Cardiac muscle cell (in vitro differentiated cells and primary cell): ENCODE results near the gene TSPAN5. TPM values are rescaled to one million over a fixed set of nuclear protein-coding genes. Genes with fewer than 3 reads are reported as not detected.
A peak's percentile ranks its signal among the peaks of the same experiment; 100 is the strongest.

ENCODE experiments used
- DNase-seq, 2 donors: peaks; one replicate each; pipeline versions ENCODE4 v3.0.0 to v3.0.0-alpha.2; 2010 to 2017; ENCODE audit warnings: low read depth in 1 of 2, low spot score in 1 of 2
- H3K27ac ChIP-seq: fragments of 200-600 bp; sonication (generic); 2 replicates; pipeline ENCODE4 v1.5.1; 2016
- H3K27me3 ChIP-seq: fragments of 200-600 bp; sonication (generic); 2 replicates; pipeline ENCODE4 v1.6.0; 2016; ENCODE audit warnings: control low read depth
- H3K36me3 ChIP-seq: fragments of 200-600 bp; sonication (generic); 2 replicates; pipeline ENCODE4 v1.5.1; 2016; ENCODE audit warnings: control low read depth
- H3K4me1 ChIP-seq: fragments of 200-600 bp; sonication (generic); 2 replicates; pipeline ENCODE4 v1.8.1; 2017; ENCODE audit warnings: low read depth, mild to moderate bottlenecking, mixed run types
- H3K4me3 ChIP-seq: fragments of 200-600 bp; sonication (generic); 2 replicates; pipeline ENCODE4 v1.5.1; 2016; ENCODE audit warnings: mild to moderate bottlenecking
- H3K9me3 ChIP-seq: fragments of 200-600 bp; sonication (generic); 2 replicates; pipeline ENCODE4 v1.5.1; 2017; ENCODE audit warnings: low read depth, mild to moderate bottlenecking, control low read depth
- polyA plus RNA-seq: library from polyadenylated mRNA; unstranded; fragments of >200 nt; fragmentation: Nextera tagmentation; extraction: Ambion mirVana; gene quantifications from 2 replicates; pipeline ENCODE4 v1.2.1, GENCODE V29; 2016
- total RNA-seq: library from RNA; depleted of rRNA; stranded (reverse); fragments of >200 nt; gene quantifications from 2 replicates; pipeline ENCODE4 v1.2.3, GENCODE V29; 2016
- TF ChIP-seq, protein P1 (sequence below): IDR thresholded peaks from 2 replicates; pipeline ENCODE4 v1.5.1; 2012; ENCODE audit warnings: low read depth, mild to moderate bottlenecking, low read length

TSPAN5 gene
- total and polyA plus RNA-seq, 2 experiments from 2014 or later, result 26.9 to 39.8 TPM

DNA sequence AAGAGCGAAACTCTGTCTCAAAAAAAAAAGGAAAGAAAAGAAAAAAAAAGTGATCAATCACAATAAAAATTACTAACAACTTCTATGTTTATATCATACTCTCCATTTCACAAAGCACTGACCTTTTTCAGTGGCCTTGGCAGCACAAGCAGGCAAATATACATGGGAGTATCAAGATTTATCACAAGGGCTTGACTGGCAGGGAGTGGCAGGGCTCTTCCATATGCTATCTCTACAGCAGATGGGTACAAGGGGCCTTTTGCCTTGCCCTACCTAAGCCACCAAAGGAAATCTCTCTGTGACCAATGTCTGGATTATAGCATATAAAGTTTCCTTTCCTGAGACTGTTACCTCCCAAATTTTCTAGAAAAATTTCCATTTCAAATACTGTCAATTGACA, 24.4 kb downstream of the TSPAN5 start:
- H3K9me3 ChIP-seq, result no peaks in the 10 kb centered on the region
- no peaks in the 10 kb centered on the region for H3K36me3 ChIP-seq
- TF ChIP-seq, protein P1, sequence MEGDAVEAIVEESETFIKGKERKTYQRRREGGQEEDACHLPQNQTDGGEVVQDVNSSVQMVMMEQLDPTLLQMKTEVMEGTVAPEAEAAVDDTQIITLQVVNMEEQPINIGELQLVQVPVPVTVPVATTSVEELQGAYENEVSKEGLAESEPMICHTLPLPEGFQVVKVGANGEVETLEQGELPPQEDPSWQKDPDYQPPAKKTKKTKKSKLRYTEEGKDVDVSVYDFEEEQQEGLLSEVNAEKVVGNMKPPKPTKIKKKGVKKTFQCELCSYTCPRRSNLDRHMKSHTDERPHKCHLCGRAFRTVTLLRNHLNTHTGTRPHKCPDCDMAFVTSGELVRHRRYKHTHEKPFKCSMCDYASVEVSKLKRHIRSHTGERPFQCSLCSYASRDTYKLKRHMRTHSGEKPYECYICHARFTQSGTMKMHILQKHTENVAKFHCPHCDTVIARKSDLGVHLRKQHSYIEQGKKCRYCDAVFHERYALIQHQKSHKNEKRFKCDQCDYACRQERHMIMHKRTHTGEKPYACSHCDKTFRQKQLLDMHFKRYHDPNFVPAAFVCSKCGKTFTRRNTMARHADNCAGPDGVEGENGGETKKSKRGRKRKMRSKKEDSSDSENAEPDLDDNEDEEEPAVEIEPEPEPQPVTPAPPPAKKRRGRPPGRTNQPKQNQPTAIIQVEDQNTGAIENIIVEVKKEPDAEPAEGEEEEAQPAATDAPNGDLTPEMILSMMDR, result no peak
- H3K4me1 ChIP-seq, result peaks cover 6% of the 10 kb centered on the region
- no peak overlapping the region for H3K27ac ChIP-seq
- no peaks in the 10 kb centered on the region for H3K27me3 ChIP-seq
- no peak overlapping the region for H3K4me3 ChIP-seq
- no peak for DNase-seq

DNA sequence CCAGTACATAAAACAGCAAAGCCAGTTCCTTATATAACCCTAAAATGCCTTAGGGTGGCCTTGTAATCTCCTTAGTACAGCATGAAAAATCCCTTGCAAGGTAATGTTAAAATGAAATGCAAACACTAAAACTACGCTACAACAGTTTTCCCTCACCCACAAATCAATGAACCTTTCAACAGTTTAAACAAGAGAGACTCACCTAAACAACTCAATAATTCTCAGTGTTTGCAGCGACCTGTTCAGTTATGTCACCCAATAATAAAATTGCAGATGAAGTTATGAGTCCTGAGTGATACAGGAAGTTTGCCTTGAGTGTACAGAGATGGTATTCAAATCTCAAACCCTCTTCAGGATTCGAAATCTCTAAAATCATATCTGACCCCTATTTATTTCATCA, 25.3 kb downstream of the TSPAN5 start:
- TF ChIP-seq, protein P1, result no peak
- Histone ChIP-seq H3K27ac (no peak overlapping the region), H3K27me3 (no peaks in the 10 kb centered on the region), H3K36me3 (no peaks in the 10 kb centered on the region), H3K9me3 (no peaks in the 10 kb centered on the region), H3K4me1 (peaks cover 6% of the 10 kb centered on the region), H3K4me3 (no peak overlapping the region)
- DNase-seq, result no peak

DNA sequence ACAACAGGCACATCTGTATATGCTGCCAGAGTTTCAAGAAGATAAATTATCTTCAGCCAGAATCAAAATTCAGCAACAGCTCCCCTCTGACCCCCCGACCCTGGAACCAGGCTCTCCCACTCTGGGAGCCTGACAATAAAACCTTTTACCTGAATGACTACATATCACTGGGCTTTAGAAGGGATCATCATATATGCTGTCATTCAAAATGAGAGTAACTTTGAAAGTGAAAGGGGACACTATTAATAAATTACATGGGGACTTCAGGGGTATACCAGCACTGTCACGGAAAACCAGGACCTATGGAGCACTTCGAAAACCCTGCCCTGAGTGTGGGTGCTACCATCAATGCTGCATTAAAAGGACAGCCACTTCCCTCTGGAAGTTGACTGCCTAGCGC, 26.2 kb downstream of the TSPAN5 start:
- no peak overlapping the region for H3K27ac ChIP-seq
- TF ChIP-seq, protein P1, result no peak
- peaks cover 6% of the 10 kb centered on the region for H3K4me1 ChIP-seq
- DNase-seq, result no peak
- no peak overlapping the region for H3K4me3 ChIP-seq
- H3K36me3 ChIP-seq, result no peaks in the 10 kb centered on the region
- H3K27me3 ChIP-seq, result no peaks in the 10 kb centered on the region
- H3K9me3 ChIP-seq, result no peaks in the 10 kb centered on the region

DNA sequence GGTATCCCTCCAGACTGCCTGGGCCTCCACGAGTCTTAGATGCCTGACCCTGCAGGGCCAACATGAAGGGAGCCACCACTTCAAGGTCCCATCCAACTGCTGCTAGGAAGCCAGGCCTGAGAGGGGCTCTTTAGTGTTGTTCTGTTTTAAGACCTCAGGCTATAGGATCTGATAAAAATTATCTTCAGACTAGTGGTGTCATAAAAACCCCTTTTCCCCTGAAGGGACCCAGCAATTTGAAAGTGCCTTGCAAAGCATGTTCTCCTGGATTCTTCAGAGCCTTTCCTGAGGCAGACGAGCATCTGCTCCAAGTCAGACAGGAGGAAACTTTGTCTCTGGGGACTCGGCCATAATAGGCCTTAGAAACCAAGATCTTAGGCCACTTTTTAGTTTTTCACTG, 26.9 kb downstream of the TSPAN5 start:
- TF ChIP-seq, protein P1, result no peak
- no peak for DNase-seq
- Histone ChIP-seq H3K27me3 (no peaks in the 10 kb centered on the region), H3K36me3 (no peaks in the 10 kb centered on the region), H3K4me1 (peaks cover 6% of the 10 kb centered on the region), H3K4me3 (no peak overlapping the region), H3K27ac (no peak overlapping the region), H3K9me3 (no peaks in the 10 kb centered on the region)

DNA sequence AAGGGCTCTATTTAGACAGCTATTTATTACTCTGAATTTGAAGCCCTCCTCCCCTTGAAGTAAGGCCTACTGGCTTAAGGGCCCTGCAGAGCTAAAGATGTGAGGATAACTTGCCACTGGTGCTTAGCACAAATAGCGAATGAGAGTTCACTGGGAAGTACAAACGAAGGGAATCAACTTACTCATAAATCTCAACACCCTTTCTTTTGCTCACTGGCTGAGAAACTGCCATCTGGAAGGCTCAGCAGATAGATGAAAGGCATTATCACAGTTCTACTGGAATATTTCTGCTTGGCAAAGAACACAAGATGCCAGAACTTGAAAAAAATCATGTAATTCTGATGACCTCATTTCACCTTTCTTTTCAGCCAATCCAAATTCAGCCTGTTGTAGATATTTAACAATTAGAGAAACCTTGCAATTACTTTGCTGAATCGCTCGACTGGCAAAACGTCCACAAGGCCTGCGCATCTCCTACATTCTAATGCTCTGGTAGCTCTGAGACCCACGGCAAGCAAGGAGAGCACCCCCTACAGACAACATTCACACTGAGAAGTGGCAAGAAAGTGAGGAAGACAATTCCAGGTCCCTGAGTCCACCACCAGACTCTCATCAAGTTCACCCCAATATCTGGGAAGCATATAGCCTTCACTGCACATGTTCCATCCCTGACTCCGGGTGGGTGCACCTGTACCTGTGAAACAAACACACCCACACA, 27.5 kb downstream of the TSPAN5 start:
- no peak overlapping the region for H3K27ac ChIP-seq

More for the DNA sequence above, 27.5 kb downstream of the TSPAN5 start:
- Histone ChIP-seq H3K9me3 (no peaks in the 10 kb centered on the region), H3K36me3 (no peaks in the 10 kb centered on the region), H3K4me1 (peaks cover 6% of the 10 kb centered on the region), H3K4me3 (no peak overlapping the region), H3K27me3 (no peaks in the 10 kb centered on the region)
- peak in 1 of 2 donors; percentile 46 for DNase-seq
- TF ChIP-seq, protein P1, result peak; percentile 27
